Activated CD8-positive, alpha-beta memory T cell treated with anti-CD3 and anti-CD28 coated beads, Interleukin-2, amount 50 U/mL, for 1 hour (primary cell): ENCODE data around the gene LRRC63.
"Not testable (repeated sequence)": the region's sequence is repeated elsewhere in the genome, so short reads cannot be mapped to it uniquely, and the experiment has no call there.

Source experiments
- DNase-seq: peaks from one replicate; pipeline ENCODE4 v3.0.0-alpha.2; 2020; ENCODE audit errors: extremely low read depth

Gene LRRC63

GRCh38 chr13:46235286-46235685 is 23.6 kb downstream of the LRRC63 start:
- no peak for DNase-seq

- no peak for DNase-seq
Measured at GRCh38 chr13:46265292-46265691, 53.6 kb downstream of the LRRC63 start.

DNA sequence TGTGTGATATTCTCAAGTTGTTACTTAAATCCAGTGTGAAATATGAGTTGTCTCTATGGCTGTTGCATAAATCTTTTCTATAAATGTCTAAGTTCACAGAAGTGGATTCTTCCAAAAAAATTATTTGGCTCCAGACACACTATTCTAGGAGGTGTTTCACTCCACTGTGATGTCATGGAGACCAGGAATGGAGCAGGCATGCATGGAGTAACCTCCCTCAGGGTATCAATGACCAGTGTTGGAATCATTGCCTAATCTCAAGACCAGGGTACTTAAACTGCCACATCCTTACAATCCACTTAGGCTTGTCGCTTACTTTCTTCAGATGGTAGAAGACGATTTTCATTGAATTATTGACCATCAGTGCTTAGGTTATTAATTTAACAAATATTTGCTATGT is 55.4 kb downstream of the LRRC63 start:
- DNase-seq = no peak

DNA sequence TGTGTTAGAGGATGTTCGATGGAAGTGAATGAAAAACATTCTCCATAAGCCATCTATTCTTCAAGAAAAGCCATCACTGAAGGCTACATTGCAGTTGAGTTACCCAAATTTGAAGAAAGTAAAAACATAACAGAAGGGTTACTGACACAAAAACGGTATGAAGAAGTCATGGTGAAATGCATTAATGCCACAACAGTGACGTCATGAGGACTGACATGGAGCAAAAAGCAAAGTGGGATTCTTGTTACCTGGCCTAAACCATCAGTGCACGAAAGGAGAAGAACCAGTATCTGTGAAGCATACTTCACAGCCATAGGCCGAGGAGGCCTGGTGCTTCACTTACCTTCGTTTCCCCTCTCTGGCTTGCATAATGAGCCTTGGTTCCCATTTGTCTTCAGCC is 58.7 kb downstream of the LRRC63 start:
- DNase-seq = no peak

GRCh38 chr13:46274094-46274698 is 62.5 kb downstream of the LRRC63 start:
- DNase-seq = no peak

GRCh38 chr13:46278474-46278873 is 66.7 kb downstream of the LRRC63 start:
- DNase-seq = no peak

- no peak for DNase-seq
Measured at GRCh38 chr13:46281779-46282178, 70.1 kb downstream of the LRRC63 start.

DNA sequence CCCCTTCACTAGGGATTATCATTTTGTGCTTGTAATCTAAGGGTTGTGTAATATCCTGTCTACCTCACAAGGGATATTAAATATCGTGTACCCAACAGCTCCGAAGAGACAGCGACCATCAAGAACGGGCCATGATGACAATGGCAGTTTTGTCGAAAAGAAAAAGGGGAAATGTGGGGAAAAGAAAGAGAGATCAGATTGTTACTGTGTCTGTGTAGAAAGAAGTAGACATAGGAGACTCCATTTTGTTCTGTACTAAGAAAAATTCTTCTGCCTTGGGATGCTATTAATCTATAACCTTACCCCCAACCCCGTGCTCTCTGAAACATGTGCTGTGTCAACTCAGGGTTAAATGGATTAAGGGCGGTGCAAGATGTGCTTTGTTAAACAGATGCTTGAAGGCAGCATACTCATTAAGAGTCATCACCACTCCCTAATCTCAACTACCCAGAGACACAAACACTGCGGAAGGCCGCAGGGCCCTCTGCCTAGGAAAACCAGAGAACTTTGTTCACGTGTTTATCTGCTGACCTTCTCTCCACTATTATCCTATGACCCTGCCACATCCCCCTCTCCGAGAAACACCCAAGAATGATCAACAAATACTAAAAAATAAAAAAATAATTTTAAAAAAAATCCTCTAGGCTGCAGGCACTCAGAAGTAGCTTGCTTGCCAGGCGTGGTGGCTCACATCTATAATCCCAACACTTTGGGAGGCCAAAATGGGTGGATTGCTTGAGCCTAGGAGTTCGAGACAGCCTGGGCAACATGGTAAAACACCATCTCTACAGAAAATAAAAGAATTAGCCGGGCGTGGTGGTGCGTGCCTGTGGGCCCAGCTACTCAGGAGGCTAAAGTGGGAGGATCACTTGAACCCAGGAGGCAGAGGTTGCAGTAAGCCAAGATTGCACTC is 72.4 kb downstream of the LRRC63 start:
- not testable (repeated sequence) for DNase-seq

- no peak for DNase-seq
Measured at GRCh38 chr13:46286972-46287371, 75.2 kb downstream of the LRRC63 start.

- DNase-seq = no peak
Measured at GRCh38 chr13:46288570-46289259, 77.0 kb downstream of the LRRC63 start.

- no peak for DNase-seq
Measured at GRCh38 chr13:46289260-46289955, 77.7 kb downstream of the LRRC63 start.

- no peak for DNase-seq
Measured at GRCh38 chr13:46290434-46290833, 78.7 kb downstream of the LRRC63 start.

- no peak for DNase-seq
Measured at GRCh38 chr13:46293436-46293835, 81.7 kb downstream of the LRRC63 start.

DNA sequence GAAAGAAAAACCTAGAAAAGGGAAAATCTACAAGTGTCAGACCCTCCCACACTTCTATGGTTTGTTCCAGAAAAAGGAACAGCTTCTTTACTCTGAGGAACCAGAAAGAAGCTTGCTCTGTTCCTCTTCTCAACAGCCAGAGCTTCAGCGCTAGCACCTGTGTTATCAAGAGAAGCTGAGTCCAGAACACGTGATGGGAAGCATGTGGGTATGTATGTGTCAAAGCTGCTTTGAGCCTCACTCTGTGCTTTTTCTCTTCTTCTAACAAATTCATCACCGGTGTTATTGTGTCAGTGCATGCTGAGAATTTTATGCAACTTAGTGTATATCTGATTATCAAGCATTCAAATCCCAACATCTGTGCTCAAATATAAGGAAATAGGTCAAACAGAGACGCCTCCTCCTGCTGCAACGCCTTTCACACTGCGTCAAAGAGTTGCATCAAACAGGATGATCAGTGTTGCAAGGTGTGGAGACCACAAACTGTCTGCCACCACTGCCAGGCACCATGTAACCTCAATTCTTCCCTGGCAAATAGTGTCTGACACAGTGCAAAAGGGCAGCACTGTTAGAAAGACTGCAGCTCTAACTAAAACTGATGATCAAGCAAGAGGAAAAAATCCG is 83.9 kb downstream of the LRRC63 start:
- DNase-seq = peak; percentile 63

DNA sequence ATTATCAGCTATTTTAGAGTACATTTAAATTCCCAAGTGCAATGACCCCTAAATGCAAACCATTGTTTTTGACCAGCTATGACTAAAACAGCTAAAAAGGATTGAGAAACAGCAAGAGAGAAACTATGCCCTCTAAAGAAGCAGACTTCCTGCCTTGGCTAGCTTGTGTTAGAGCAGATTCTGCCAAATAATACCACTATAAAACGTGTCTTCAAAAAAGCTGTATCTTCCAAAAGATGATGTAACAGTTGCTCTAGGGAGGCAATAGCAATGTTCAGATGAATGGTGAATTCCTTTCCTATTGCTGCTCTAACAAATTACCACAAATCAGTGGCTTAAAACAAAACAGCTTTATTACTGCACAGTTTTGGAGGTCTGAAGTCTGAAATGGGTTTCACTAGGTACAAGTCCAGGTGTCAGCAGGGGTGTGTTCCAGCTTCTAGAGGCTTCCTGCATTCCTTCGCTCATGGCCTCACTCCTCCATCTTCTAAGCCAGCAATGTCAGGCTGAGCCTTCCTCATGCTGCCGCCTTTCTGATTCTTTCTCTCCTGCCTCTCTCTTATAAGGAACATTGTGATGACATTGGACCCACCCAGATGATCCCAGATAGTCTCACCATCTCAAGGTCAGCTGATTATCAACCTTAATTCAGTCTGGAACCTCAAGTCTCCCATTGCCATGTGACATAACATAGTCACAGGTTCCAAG is 84.5 kb downstream of the LRRC63 start:
- DNase-seq = no peak

GRCh38 chr13:46296921-46297320 is 85.2 kb downstream of the LRRC63 start:
- no peak for DNase-seq

DNA sequence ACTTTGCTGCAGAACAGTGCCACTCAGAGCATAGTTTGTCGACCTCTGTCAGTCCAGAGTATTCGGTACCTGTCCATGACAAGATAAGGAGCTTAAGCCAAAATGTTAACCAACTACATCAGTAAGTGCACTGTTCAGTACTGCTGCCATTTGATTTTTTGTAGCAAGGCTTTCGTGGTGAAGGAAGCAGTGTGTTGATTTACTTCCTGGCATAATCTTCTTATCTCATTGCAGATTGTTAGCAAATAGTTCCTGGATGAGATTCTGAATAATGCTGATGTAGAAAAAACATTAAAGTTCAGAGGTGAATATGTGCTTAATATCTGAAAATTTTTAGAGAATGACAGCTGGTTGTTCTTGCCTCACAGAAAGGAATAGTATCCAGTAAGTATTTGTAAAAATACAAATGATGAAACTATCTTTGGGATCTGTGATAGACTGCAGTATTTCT is 85.7 kb downstream of the LRRC63 start:
- no peak for DNase-seq

GRCh38 chr13:46303742-46304385 is 92.1 kb downstream of the LRRC63 start:
- DNase-seq = no peak

DNA sequence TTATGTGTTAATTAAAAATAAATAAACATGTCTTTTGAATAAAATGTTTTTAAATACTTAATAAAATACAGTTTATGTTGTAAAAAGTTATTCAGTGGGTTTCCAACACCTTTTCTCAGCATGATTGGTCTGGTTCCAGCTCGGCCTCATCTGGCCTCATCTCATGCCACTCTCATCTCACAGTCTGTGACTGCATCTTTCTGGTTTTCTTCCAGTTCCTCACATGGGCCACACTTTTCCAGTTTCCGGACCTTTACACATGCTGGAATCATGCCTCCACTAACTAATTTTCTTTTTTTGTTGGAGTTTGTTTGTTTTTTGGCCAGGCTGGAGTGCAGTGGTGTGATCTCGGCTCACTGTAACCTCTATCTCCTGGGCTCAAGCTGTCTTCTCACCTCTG is 92.8 kb downstream of the LRRC63 start:
- DNase-seq = no peak

DNA sequence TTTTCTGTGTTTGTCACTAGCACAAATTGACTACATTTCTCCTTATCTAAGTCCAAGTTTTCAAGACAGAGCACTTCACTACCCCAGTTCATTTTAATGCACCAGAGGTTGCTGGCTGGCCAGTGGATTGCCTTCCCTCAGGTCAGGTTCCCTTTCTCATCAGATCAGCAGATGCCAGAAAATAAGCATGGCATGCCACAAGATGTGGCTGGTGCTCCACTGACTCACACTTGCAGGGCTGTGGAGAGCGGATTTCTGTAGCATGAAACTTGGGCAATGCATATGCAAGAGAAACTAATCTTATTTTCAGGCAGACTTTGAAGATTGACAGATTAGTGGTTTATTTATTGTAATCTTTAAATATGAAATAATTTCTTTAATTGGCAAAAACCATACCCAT is 95.8 kb downstream of the LRRC63 start:
- DNase-seq = no peak
